Raji (cell line): ENCODE data around the gene HOXA6.

ENCODE experiments used
- POLR2A ChIP-seq: IDR thresholded peaks from 2 replicates; pipeline ENCODE4 v1.6.1; 2011; ENCODE audit warnings: low read depth, low read length, control low read depth; ENCODE audit not compliant: insufficient read depth

HOXA6 gene

GRCh38 chr7:27161721-27162560, 14.4 kb upstream of the HOXA6 start:
- TF ChIP-seq POLR2A: no peak

GRCh38 chr7:27161214-27161720, 13.7 kb upstream of the HOXA6 start:
- no peak for TF ChIP-seq POLR2A

DNA sequence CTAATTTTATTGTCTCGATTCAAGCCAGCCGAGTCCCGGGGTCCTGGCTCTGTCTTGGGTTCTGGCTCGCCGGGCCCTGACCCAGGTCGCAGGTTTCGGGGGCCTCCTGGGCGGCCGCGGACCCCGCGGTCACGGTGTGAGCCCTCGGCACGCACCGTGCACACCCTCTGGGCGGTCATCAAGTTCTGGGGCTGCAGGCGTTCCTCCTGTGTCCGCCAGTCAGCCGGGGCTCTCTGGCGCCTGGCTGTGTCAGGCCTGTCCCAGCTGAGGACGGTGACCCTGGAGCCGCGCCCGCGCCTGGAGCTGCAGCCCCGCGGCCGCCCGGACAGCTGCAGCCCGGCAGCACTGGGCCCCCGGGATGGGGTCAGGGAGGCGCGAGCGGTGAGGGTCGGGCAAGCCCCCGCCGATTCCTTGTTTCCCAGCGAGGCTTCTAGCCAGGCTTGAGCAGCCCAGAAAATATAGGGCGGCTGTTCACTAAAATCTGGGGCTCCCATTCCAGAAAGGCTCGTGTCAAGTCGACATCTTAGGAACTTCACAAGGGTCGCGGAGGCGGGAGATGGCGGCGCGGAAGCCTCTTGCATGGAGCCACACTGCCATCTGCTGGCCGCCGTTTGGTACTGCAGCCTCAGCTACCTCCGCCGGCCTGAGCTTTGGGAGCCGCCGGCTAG, 13.1 kb upstream of the HOXA6 start:
- TF ChIP-seq POLR2A: no peak

DNA sequence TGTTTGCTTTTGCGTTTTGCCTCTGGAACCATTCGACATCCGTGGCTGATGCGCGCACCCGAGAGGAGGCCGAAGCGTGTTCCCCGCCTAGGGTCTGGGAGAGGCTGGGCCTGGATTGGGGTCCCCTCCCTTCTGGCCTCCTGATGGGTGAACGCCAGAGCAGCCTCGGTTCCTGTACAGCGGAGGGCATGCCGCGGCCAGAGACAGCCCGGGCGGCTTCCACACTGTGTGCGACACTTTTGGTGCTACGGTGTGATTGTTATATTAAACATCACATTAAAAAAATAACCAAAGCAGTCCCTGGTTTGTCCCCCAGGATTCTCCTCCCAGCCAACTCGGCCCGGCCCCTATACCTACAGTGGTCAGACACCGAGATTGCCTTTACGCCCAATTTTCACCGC, 12.6 kb upstream of the HOXA6 start:
- TF ChIP-seq POLR2A: no peak

GRCh38 chr7:27159266-27160144, 11.9 kb upstream of the HOXA6 start:
- TF ChIP-seq POLR2A: no peak

DNA sequence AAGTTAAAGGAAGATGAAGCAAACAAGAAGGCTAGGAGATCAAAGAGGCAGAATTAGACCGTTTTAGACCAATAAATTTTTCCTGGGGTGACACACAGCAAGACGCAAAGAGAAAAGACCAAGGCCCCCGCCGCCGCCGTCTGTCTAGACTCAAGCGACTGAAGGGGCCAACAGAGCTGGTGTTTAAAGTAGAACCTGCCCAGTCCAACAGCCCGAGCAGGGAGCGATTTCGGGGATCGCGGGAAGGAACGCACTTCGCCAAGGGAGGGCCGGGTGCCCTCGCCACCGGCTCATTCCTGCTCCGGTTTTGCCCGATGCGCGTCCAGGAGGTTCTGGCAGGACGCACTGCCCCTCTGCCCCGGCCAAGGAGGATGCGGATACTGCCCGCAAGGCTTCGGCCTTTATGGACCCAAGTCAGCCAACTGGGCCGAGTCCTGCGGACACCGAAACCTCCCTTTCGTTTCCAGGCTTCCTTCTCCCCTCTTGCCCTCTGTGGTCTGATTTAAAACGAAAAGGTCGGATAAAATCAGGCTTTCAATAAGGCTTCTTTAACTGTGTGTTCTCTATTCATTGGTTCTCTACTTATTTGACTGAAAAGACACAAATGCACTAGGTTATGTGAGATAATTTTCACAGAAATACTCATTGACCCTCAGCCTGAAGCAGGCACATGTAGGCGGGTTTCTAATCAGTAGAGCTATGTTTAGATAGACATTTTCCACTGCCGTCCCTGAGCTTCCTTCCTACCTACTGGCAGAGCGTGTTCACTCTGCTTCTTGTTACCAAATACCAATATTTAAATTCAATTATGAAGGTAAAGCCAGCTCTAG, 11.1 kb upstream of the HOXA6 start:
- no peak for TF ChIP-seq POLR2A

DNA sequence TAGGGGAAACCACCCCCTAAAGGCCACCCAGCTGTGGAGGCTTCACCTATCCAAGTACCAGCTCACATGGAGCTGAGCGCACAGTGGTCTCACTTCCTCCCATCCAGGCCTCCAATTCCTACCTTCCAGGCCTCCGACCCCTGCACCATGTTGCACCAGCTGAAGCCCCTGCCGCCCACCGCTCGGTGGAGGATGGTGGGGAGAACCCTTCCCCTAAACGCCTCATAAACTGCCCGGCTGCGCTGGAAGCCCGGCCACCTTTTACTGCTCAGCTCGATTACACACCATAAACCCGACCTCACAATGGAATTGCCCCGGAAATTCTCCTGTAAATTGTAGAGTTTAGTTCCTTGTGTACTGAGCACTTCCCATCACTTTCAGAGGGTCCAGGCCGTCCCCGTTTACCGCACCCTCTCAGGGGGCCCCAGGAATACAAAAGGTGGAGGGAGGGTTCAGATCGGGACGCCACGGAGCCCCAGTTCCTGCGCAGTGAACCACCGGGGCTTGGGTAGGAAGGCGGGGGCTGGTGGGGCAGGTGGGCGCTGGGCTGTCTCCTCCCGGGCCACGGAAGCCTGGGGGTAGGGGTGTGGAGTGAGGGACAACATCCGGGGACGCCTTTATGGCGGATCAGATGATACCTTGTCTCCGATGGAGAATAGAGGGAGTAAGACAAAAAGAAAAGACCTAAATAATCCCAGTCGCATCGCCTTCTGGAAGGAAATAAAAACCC, 10.3 kb upstream of the HOXA6 start:
- no peak for TF ChIP-seq POLR2A

DNA sequence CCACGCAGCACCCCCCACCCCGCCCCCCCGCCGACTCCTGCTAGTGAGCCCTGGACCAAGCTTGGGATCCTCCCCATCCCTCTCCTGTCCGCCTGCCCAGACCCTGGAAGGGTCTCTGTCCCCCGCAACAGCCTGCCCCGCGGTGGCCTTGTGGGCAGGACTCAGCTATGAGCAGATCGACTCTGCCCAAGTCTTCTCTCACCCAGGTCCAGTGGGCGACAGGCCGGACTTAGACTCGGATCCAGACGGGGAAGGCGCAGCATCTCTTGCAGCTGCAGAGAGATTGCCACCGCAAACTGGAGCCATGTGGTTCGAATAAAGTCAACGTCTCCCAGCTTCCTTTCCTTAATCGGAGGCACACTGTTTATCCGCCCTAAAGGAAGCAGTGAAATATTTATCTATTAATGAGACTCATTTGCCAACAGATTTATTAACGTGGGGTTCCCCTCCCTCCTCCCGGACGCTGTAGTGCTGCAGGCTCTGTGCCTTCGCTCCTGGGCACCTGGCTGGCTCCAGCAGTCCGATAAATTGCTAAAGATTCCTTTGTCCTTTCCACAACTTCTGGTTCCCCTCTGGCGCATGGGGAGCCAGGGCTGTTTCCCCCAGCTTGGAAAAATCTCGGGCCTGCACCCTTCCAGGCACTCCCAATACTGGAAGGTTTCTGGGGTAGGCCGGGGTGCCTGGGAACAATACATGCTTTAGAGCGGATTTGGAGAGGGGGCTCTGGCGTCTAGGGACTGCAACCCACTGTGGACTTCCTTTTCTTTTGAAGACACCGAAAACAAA, 9.5 kb upstream of the HOXA6 start:
- no peak for TF ChIP-seq POLR2A

DNA sequence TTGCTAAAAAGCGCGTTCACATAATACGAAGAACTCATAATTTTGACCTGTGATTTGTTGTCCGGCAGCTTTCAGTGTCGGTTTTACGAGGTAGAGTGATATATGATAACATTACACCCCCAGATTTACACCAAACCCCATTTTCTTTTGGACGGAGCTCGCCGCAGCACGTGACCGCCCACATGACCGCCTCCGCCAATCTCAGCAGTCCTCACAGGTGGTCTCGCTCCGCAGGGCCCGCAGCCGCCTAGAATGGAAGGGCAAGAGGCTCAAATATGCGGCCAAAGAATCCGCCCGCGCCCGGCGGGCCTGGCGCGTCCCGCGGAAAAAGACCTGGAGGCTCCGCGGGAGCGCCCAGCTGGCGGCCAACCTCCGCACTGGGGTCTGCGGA, 8.9 kb upstream of the HOXA6 start, which contains the start of gene HOXA7:
HOXA7 (minus strand) TSS at position 168 of the 391 bp plus-strand sequence; CDS start at position 38, 130 bp downstream.
- no peak for TF ChIP-seq POLR2A

DNA sequence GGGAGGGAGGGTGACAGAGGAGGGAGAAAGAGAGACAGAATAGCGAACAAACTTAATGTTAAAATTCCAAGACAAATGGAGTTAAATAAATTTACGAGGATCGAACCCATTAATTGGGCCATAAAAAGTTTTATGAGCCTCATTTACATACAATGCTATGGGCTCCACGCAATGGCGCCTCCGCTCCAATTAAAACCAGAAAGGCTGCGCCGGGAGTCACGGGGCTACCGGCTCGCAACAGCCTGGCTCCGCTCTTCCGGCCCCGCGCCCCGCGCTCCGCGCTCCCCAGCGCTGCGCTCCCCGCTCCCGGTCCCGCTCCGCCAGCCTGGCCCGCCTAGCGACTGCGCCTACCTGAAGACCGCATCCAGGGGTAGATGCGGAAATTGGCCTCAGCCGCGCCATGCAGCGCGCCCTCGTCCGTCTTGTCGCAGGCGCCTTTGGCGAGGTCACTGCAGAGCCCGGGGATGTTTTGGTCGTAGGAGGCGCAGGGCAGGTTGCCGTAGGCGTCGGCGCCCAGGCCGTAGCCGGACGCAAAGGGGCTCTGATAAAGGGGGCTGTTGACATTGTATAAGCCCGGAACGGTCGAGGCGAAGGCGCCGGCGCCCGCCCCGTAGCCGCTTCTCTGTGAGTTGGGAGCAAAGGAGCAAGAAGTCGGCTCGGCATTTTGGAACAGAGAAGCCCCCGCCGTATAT, 8.4 kb upstream of the HOXA6 start:
- no peak for TF ChIP-seq POLR2A

GRCh38 chr7:27154901-27155815, 7.6 kb upstream of the HOXA6 start:
- no peak for TF ChIP-seq POLR2A

DNA sequence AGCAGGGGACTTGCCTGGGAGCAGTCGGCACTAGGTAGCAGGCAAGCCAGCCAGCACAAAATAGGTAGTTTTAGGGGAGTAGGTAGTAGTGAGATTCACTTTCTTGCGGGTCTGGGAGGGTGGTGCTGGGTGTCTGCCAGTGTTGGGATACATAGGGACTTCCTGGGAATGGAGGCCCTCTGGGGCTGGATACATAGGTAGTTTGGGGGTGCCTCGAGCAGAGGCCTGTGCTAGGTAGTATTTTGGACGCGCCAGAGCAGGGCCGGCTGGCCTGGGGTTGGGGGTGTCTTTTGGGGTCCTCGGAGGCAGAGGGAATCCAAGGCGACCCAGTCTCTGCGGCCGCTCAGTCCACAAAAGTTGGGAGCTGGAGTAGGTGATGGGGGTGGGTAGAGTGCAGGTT, 6.8 kb upstream of the HOXA6 start:
- TF ChIP-seq POLR2A: no peak

DNA sequence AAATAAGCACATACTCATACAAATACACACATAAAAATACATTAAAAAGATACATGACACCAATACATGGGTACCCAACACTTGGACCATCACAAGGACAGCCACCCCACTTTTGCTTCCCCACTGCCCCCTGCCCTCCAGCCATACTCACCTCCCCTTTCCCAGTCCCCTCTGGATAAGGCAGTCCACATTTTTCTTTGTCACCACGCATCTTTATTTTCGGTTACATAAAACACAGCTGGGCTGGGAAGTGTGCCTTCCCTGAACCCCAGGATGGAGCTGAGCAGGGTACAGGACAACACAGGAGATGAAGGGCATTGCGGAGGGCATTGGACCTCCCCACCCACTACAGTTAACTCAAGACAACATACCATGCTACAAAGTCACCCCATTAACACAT, 6.0 kb upstream of the HOXA6 start:
- TF ChIP-seq POLR2A: no peak
